Measurements from ENCODE around the gene RABIF. TPM values are rescaled to one million over a fixed set of nuclear protein-coding genes. Genes with fewer than 3 reads are reported as not detected.
A peak's percentile ranks its signal among the peaks of the same experiment; 100 is the strongest.
"Not testable (repeated sequence)": the region's sequence is repeated elsewhere in the genome, so short reads cannot be mapped to it uniquely, and the experiment has no call there.

Gene RABIF
- total RNA-seq (2014; rRNA removed; shearing (Covaris generic)) = 8.8 and 10.5 TPM in 2 replicates

DNA sequence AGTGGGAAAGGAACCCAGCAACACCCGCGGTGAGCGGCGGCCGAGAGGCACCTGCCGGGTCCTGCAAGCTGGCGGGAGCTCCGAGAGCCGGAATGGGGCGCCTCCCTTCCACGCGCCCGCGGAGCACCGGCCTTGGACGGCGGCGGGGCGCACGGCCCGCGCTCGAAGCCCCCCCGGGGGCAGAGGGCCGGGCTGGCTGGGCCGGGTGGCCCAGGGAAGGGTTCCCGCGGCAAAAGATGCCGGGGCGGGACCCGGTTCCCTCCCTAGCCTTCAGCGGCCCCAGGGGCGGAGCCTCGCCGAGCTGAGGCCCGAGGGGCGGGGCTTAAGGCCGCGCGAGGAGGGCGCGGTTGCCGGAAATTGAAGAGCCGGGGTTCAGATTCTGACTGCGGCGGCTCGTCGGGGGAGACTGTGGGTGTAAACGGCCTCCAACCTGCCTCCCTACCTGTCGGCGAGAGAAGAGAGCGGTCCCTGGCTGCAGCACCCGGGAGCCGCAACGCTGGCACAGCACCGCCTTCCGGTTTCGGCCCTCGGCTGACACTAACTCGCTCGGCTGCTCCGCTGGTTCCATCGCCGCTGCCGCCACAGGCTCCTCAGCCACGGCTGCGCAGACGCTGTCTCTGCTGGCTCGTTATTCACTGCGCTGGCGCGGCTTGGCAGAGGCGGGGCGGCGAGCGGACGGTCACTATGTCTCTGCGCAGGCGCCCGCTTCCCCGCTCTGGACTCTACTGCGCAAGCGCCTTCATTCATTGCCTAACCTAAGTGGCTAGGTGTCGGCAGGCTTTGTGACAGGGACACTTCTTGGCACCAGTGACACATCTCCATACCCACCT is at the start of gene RABIF:
Gene RABIF (minus strand): TSS at position 619 of the 830 bp plus-strand sequence. CDS start 51 bp downstream, at position 568.
- peak; percentile 91 for DNase-seq (ENCODE audit: low read depth)

GRCh38 chr1:202938287-202938925 is 49.5 kb upstream of the RABIF start:
- no peak for DNase-seq (ENCODE audit: low read depth)

GRCh38 chr1:202936409-202936808 is 47.5 kb upstream of the RABIF start:
- not testable (repeated sequence) for DNase-seq (ENCODE audit: low read depth)

GRCh38 chr1:202935844-202936243 is 46.9 kb upstream of the RABIF start:
- DNase-seq (ENCODE audit: low read depth) = no peak

GRCh38 chr1:202934755-202935154 is 45.8 kb upstream of the RABIF start:
- no peak for DNase-seq (ENCODE audit: low read depth)

GRCh38 chr1:202932476-202932875 is 43.5 kb upstream of the RABIF start:
- no peak for DNase-seq (ENCODE audit: low read depth)

DNA sequence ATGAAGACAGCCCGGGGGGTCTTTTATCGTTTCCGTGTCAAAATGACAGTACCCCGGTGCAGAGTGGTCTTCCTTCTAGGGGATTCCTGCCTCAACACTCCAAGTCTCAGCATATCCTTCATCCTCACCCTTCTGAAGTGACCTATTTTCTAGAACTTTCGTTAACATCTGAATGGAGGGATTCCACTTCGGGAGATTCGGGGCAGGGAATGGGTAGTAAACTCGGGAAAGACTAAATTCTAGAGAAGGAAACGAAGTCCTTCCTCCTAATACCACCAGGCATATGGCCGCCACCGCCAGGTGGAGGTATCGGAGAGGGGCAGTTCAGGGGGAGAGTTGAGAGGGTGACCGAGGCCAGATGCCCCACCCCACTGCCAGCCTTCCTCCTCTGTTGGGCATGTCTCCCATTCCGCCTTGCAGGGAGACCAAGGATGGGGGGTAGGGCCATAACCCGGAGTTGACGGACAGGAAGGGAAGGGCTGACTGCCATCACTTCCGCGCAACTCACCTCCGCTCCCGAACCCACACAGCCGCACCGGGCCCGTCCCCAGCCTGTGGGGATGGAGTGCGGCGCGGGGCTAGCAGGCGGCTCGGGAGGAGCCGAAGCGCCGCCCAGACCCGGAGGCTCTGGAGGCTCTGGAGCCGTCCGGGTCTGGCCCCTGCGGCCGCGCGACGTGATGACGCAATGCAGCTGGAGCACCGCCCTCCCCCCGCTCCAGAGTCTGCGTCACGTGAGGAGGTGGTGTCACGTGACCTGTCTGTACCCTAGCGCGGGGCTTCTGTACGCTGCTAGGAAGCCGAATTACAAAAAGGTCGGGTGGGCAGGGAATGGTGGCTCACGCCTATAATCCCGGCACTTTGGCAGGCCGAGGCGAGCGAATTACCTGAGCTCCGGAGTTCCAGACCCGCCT is 37.9 kb upstream of the RABIF start, which contains the start of gene KLHL12:
Gene KLHL12 (minus strand): TSS at position 654 of the 911 bp plus-strand sequence. CDS start 2,072 bp downstream, outside the sequence.
- DNase-seq (ENCODE audit: low read depth) = peak; percentile 95

DNA sequence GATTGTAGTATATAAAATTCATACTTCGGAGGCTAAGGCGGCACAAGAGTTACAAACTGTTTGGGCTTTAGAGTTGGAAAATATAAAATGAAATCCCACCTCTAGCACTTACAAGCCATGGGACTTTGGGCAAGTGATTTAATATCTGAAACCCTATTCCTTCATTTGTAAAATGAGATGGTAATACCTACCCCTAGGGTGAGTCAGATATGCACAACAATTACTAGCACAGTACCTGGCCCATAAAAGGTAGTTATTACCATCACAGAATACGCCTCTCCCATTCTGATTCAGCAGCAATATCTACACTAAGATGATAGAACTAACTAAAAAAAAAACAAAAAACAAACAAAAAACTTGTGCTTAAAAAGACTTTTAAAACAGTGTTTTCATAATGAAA is 34.6 kb upstream of the RABIF start:
- DNase-seq (ENCODE audit: low read depth) = no peak

GRCh38 chr1:202919615-202920014 is 30.7 kb upstream of the RABIF start:
- no peak for DNase-seq (ENCODE audit: low read depth)

DNA sequence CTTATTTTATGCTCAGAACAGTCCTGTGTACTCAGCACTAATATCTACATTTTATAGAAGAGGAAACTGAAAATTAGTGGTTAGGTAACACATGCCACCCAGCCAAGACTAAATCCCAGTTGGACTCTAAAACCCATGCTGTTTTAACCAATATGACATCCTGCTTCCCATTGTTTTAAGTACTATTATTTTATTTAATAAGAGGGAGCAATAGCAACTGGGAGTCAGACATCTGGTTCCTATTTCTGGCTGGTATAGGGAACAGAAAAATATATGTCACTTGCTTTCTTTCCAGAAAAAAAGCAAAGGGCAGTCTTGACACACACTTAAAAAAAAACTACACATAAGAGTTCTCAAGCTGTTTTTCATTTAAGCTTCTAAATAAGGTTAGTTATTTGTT is 26.2 kb upstream of the RABIF start:
- no peak for DNase-seq (ENCODE audit: low read depth)

GRCh38 chr1:202912476-202912875 is 23.5 kb upstream of the RABIF start:
- DNase-seq (ENCODE audit: low read depth) = not testable (repeated sequence)

DNA sequence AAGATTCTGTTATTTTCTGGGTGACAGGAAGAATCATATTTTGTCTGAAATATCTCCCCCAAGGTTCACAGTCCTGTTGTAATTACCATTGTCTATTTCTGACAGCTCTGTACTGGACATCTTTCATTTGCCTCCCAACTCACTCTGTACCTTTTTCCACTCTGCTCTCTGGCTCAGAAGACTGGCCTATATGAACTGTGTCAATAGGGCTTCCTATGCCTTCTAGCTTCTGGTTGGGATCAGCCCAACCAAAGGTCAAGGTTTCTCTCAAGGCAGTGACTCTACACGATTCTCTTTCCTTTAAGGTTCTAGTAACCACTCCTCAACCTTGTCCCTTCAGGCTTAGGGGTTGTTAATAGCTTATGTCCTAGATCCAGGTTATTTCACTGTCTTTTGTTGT is 20.5 kb upstream of the RABIF start:
- no peak for DNase-seq (ENCODE audit: low read depth)

GRCh38 chr1:202908998-202909397 is 20.0 kb upstream of the RABIF start:
- DNase-seq (ENCODE audit: low read depth) = no peak

DNA sequence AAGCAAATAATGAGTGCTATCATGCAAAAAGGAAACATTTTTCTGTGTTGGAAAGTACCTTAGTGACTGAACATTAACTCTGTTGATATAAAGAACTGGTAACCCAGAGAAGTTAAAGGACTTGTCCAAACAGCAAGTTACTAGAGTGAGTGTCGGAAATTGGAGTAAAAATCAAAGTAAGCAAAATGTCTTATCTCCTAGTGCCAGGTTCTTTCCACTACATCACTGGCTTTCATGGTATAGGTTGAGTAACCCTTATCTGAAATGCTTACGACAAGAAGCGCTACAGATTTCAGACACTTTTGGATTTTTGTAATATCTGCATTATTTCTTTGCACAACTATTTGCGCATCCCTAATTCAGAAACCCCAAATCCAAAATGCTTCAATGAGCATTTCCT is 16.4 kb upstream of the RABIF start:
- no peak for DNase-seq (ENCODE audit: low read depth)

GRCh38 chr1:202903808-202904207 is 14.9 kb upstream of the RABIF start:
- DNase-seq (ENCODE audit: low read depth) = not testable (repeated sequence)

GRCh38 chr1:202901555-202901954 is 12.6 kb upstream of the RABIF start:
- no peak for DNase-seq (ENCODE audit: low read depth)

DNA sequence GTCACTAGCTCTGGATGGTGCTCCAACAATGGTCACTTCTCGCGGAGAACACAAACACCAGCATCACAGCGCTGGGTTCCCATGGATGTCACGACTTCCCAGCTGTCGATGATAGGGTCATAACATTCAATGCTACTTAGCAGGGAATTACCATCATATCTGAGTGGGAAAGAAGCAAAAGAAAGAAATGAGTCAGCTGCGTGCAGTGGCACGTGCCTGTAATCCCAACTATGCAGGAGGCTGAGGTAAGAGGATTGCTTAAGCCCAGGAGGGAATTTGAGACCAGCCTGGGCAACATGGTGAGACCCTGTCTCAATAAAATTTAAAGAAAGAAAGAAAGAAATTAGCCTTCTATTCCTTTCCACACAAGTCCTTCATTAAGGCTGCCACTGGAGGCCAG is 3.6 kb upstream of the RABIF start:
- DNase-seq (ENCODE audit: low read depth) = no peak

- DNase-seq (ENCODE audit: low read depth) = no peak
Measured at GRCh38 chr1:202890392-202890791, 1.4 kb upstream of the RABIF start.

GRCh38 chr1:202888221-202888530 is 773 bp downstream of the RABIF start:
- DNase-seq (ENCODE audit: low read depth) = peak; percentile 50

DNA sequence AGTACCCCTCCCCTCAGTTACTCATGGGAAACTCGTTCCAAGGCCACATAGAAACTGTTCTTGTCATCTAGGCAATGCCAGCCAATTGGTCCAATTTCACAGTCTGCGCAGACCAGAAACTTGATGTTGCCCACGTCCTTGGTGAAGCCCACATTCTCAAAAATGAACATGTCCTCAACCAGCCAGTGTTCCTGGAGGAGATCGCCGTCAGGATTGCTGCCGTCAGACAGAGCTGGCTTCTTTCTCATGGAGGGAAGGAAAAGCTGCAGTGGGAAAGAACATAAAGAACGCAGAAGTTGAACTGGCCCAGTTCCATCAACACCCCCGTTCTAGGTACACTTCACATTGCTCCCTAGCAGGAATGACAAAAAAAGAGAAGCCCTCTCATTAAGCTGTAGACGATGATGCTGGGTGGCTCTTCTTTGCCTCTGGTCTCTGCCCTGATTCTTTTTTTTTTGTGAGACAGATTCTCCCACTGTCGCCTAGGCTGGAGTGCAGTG is 7.9 kb downstream of the RABIF start:
- no peak for DNase-seq (ENCODE audit: low read depth)

GRCh38 chr1:202880062-202880461 is 8.9 kb downstream of the RABIF start:
- DNase-seq (ENCODE audit: low read depth) = no peak

DNA sequence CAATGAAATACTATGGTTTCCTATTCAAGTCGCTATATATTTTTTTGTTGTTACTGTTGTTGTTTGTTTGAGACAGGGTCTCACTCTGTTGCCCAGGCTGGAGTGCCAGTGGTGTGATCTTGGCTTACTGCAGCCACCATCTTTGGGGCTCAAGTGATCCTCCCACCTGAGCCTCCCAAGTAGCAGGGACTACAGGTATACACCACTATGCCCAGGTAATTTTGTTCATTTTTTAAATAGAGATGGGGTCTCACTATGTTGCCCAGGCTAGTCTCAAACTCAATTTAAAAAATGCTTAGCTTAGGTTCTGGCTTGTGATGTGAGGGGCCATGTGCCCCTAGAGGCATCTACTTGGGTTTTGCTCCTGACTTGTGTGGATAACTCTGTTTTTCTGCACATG is 9.8 kb downstream of the RABIF start:
- DNase-seq (ENCODE audit: low read depth) = no peak

Data from RPMI7951 (cell line).